Panc1 (cell line): ENCODE results near the gene GNG14. TPM values are rescaled to one million over a fixed set of nuclear protein-coding genes. Genes with fewer than 3 reads are reported as not detected.
"Not testable (repeated sequence)": the region's sequence is repeated elsewhere in the genome, so short reads cannot be mapped to it uniquely, and the experiment has no call there.

Experiments
- ATAC-seq: fragments of 200-7000 bp; cut with Tn5 transposase; 2 replicates; pipeline ENCODE4 v1.9.1; 2020; ENCODE audit warnings: mild to moderate bottlenecking, moderate library complexity
- BruUV-seq: library from RNA; stranded (reverse); fragments of 400-500 nt; replicated peaks from 2 replicates; lab custom pipeline; 2021; lab: Mats Ljungman, UMichigan
- CTCF ChIA-PET: fragments of 300-600 bp; sonication (Branson Sonifier 250); formaldehyde crosslinking; loops from one replicate; lab custom pipeline; 2022; ENCODE audit warnings: antibody characterized with exemption; lab: Charles Lee
- POLR2A ChIA-PET: fragments of 300-600 bp; sonication (Branson Sonifier 250); formaldehyde crosslinking; loops from one replicate; lab custom pipeline; 2022; ENCODE audit warnings: antibody characterized with exemption; lab: Charles Lee
- DNase-seq: peaks from one replicate; pipeline ENCODE4 v3.0.0-alpha.2; 2010; ENCODE audit warnings: low read depth, low spot score
- H3K27ac ChIP-seq: 2 replicates; pipeline ENCODE4 v1.5.1; 2011; ENCODE audit warnings: mild to moderate bottlenecking, low read length, inconsistent platforms
- H3K27me3 ChIP-seq: fragments of 200-500 bp; sonication (Bioruptor generic); 2 replicates; pipeline ENCODE4 v1.6.0; 2014; ENCODE audit warnings: low read length, inconsistent platforms; ENCODE audit not compliant: control insufficient read depth, insufficient read depth
- H3K36me3 ChIP-seq: fragments of 200-500 bp; sonication (Bioruptor generic); 2 replicates; pipeline ENCODE4 v1.5.1; 2014; ENCODE audit warnings: inconsistent platforms, mild to moderate bottlenecking, low read length, moderate library complexity; ENCODE audit not compliant: control insufficient read depth, insufficient read depth
- H3K4me1 ChIP-seq: 2 replicates; pipeline ENCODE4 v1.5.1; 2011; ENCODE audit warnings: inconsistent platforms, mild to moderate bottlenecking, low read length, moderate library complexity; ENCODE audit not compliant: control insufficient read depth, insufficient read depth
- H3K4me3 ChIP-seq, 2 experiments: 2 replicates each; pipeline ENCODE4 v1.5.1; 2011 to 2012; ENCODE audit warnings: low read depth in 2 of 2, low read length in 2 of 2, mild to moderate bottlenecking in 2 of 2, inconsistent platforms in 1 of 2, moderate library complexity in 1 of 2
- H3K9me3 ChIP-seq: fragments of 200-500 bp; sonication (Bioruptor generic); 2 replicates; pipeline ENCODE4 v1.5.1; 2014; ENCODE audit warnings: low read depth, mild to moderate bottlenecking, inconsistent platforms, low read length, moderate library complexity; ENCODE audit not compliant: control insufficient read depth, insufficient read depth
- POLR2AphosphoS5 ChIP-seq: IDR thresholded peaks from 2 replicates; pipeline ENCODE4 v1.6.1; 2012; ENCODE audit warnings: mild to moderate bottlenecking, low read depth, low read length, moderate library complexity
- SIN3A ChIP-seq: IDR thresholded peaks from 2 replicates; pipeline ENCODE4 v1.6.1; 2012; ENCODE audit warnings: low read depth, mild to moderate bottlenecking, low read length, moderate library complexity, borderline replicate concordance; ENCODE audit not compliant: insufficient read depth
- TCF7L2 ChIP-seq: IDR thresholded peaks from 2 replicates; pipeline ENCODE4 v1.6.1; 2011; ENCODE audit warnings: mild to moderate bottlenecking, low read depth, low read length, inconsistent platforms
- in situ Hi-C: cut with HindIII; loops from 2 replicates; pipeline ENCODE4 v1.10.0; 2016; ENCODE audit warnings: low sequenced_read_pairs, low pct_unique_long_range_greater_than_20kb
- intact Hi-C: fragments of 100-400 bp; cut with micrococcal nuclease; formaldehyde crosslinking; loops from one replicate; pipeline ENCODE4 v1.10.0; 2022; ENCODE audit not compliant: unreplicated experiment
- total RNA-seq: library from RNA; stranded (reverse); gene quantifications from one replicate; pipeline ENCODE4 v1.2.1, GENCODE V29; 2021; ENCODE audit not compliant: unreplicated experiment
- TF ChIP-seq, protein P1 (sequence below): fragments of 450-650 bp; IDR thresholded peaks from 2 replicates; pipeline ENCODE4 v1.5.1; 2017; ENCODE audit warnings: mild to moderate bottlenecking
- TF ChIP-seq, protein P2 (sequence below), 2 experiments: IDR thresholded peaks; 2 replicates each; pipeline ENCODE4 v1.6.1; 2011 to 2012; ENCODE audit warnings: low read depth in 2 of 2, control low read depth in 1 of 2, low read length in 1 of 2, mild to moderate bottlenecking in 1 of 2, moderate library complexity in 1 of 2; ENCODE audit not compliant: insufficient read depth in 1 of 2

Gene GNG14
- total RNA-seq, 1 experiment from 2014 or later: not detected

DNA sequence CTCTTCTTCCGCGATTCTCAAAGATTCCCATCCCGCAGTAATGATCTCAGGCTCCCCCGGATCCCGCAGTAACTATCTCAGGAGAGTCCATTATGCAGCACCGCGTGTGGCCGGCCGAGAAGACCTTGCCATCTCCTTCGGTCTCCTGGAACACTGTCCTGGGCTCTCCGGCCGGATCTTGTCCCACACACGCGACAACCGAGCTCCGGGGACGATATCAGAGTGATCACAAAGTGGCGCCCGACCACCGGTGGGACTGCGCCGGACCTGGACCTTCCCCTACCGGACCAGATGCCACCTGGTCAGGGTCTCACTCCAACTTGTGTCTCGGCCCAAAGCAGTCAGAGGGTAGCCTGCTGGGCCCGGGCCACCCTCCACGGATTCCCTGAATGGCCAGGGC, 45.3 kb upstream of the GNG14 start:
- Histone ChIP-seq H3K36me3 (no peaks in the 10 kb centered on the region), H3K27ac (no peak overlapping the region), H3K27me3 (no peaks in the 10 kb centered on the region), H3K9me3 (no peaks in the 10 kb centered on the region), H3K4me1 (0 out of 2 replicates have a peak, but pooled peaks cover 3% of the 10 kb centered on the region), H3K4me3 (no peak overlapping the region)
- ATAC-seq: no peak
- POLR2A ChIA-PET: no interaction called here
- in situ Hi-C loops: no loop called here
- intact Hi-C loops: no loop called here
- no TSS peak for BruUV-seq
- TF ChIP-seq, protein P1, sequence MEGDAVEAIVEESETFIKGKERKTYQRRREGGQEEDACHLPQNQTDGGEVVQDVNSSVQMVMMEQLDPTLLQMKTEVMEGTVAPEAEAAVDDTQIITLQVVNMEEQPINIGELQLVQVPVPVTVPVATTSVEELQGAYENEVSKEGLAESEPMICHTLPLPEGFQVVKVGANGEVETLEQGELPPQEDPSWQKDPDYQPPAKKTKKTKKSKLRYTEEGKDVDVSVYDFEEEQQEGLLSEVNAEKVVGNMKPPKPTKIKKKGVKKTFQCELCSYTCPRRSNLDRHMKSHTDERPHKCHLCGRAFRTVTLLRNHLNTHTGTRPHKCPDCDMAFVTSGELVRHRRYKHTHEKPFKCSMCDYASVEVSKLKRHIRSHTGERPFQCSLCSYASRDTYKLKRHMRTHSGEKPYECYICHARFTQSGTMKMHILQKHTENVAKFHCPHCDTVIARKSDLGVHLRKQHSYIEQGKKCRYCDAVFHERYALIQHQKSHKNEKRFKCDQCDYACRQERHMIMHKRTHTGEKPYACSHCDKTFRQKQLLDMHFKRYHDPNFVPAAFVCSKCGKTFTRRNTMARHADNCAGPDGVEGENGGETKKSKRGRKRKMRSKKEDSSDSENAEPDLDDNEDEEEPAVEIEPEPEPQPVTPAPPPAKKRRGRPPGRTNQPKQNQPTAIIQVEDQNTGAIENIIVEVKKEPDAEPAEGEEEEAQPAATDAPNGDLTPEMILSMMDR: no peak
- TF ChIP-seq, protein P2, sequence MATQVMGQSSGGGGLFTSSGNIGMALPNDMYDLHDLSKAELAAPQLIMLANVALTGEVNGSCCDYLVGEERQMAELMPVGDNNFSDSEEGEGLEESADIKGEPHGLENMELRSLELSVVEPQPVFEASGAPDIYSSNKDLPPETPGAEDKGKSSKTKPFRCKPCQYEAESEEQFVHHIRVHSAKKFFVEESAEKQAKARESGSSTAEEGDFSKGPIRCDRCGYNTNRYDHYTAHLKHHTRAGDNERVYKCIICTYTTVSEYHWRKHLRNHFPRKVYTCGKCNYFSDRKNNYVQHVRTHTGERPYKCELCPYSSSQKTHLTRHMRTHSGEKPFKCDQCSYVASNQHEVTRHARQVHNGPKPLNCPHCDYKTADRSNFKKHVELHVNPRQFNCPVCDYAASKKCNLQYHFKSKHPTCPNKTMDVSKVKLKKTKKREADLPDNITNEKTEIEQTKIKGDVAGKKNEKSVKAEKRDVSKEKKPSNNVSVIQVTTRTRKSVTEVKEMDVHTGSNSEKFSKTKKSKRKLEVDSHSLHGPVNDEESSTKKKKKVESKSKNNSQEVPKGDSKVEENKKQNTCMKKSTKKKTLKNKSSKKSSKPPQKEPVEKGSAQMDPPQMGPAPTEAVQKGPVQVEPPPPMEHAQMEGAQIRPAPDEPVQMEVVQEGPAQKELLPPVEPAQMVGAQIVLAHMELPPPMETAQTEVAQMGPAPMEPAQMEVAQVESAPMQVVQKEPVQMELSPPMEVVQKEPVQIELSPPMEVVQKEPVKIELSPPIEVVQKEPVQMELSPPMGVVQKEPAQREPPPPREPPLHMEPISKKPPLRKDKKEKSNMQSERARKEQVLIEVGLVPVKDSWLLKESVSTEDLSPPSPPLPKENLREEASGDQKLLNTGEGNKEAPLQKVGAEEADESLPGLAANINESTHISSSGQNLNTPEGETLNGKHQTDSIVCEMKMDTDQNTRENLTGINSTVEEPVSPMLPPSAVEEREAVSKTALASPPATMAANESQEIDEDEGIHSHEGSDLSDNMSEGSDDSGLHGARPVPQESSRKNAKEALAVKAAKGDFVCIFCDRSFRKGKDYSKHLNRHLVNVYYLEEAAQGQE (IDR thresholded peaks at IDR 0.05; ENCODE audit: insufficient read depth in 1 of 2, low read depth in 2 of 2, low read length in 1 of 2): no peak
- TF ChIP-seq SIN3A: no peak
- no peak for TF ChIP-seq POLR2AphosphoS5
- no peak for TF ChIP-seq TCF7L2
- no peak for DNase-seq
- CTCF ChIA-PET: interaction anchor here (0.6 kb wide), 1 partner anchor 9 kb away, joined by 3 read pairs; no protein-coding TSS in a partner anchor

DNA sequence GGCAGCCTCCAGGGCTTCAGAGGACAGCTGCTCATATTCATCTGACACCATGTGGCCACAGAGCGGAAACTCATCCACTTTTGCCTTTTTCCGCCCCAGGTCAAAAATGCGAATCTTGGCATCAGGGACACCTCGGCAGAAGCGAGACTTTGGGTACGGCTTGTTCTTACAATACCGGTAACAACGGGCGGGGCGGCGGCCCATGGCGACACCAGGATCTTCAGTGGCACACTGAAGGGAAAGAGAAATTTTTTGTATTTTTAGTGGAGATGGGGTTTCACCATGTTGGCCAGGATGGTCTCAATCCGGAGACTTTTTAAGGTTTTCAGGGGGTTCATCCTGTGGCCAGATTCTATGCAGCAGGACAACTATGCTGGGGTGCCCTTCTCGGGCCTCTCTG, 44.1 kb upstream of the GNG14 start:
- BruUV-seq, H3K27me3 ChIP-seq, intact Hi-C loops, CTCF ChIA-PET, DNase-seq, H3K4me1 ChIP-seq, in situ Hi-C loops, H3K9me3 ChIP-seq, H3K27ac ChIP-seq, ATAC-seq, H3K36me3 ChIP-seq, POLR2A ChIA-PET, H3K4me3 ChIP-seq: not testable (repeated sequence)

DNA sequence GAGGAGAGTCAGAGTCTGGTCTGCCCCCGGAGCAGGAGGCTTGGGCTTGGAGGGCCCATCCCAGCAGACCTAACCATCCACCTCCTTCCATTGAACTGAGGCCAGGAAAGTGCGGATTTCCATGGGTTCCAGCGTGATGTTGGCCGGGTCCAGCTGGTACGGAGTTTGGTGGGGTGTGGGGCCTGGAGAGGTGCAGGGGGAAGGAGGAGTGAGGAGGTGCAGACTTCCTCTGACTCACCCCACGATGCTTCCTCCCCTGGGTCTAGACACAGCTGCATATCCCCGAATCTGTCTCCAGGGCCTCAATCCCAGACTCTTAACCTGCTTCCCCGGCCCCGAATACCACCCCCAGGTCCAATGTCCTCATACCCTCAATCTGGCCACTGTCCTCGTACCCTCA, 41.2 kb upstream of the GNG14 start:
- CTCF ChIA-PET: no interaction called here
- in situ Hi-C loops: no loop called here

More for the DNA sequence above, 41.2 kb upstream of the GNG14 start:
- no peaks in the 10 kb centered on the region for H3K4me1 ChIP-seq
- intact Hi-C loops: loop anchor here (5.0 kb wide), 1 partner anchor 94 kb away; the partner anchor contains the start of gene ZNF564
- no TSS peak for BruUV-seq
- TF ChIP-seq, protein P2 (IDR thresholded peaks at IDR 0.05; ENCODE audit: insufficient read depth in 1 of 2, low read depth in 2 of 2, low read length in 1 of 2): no peak
- no peak for TF ChIP-seq POLR2AphosphoS5
- TF ChIP-seq, protein P1: no peak
- TF ChIP-seq SIN3A: no peak
- DNase-seq: no peak
- no peaks in the 10 kb centered on the region for H3K36me3 ChIP-seq
- H3K27me3 ChIP-seq: no peaks in the 10 kb centered on the region
- no peaks in the 10 kb centered on the region for H3K9me3 ChIP-seq
- ATAC-seq: no peak
- no peak overlapping the region for H3K4me3 ChIP-seq
- no peak overlapping the region for H3K27ac ChIP-seq
- POLR2A ChIA-PET: no interaction called here
